Osteoblast (primary cell): ENCODE data around the gene TAF9. TPM values are rescaled to one million over a fixed set of nuclear protein-coding genes. Genes with fewer than 3 reads are reported as not detected.
A peak's percentile ranks its signal among the peaks of the same experiment; 100 is the strongest.

Source experiments
- DNase-seq: peaks from one replicate; pipeline ENCODE4 v3.0.0; 2011; ENCODE audit warnings: low spot score, mixed read lengths; ENCODE audit not compliant: insufficient read length; ENCODE audit errors: missing footprints
- H2AFZ ChIP-seq: 2 replicates; pipeline ENCODE4 v1.6.0; 2011; ENCODE audit warnings: mild to moderate bottlenecking, low read length
- H3K27ac ChIP-seq: 2 replicates; pipeline ENCODE4 v1.5.1; 2011; ENCODE audit warnings: mild to moderate bottlenecking, low read depth, low read length, moderate library complexity
- H3K27me3 ChIP-seq: 2 replicates; pipeline ENCODE4 v1.6.0; 2012; ENCODE audit warnings: mild to moderate bottlenecking, control low read depth, inconsistent platforms, low read length, moderate library complexity; ENCODE audit not compliant: insufficient read depth
- H3K36me3 ChIP-seq: 2 replicates; pipeline ENCODE4 v1.5.1; 2011; ENCODE audit warnings: mild to moderate bottlenecking, low read length, control low read depth, moderate library complexity; ENCODE audit not compliant: insufficient read depth
- H3K4me1 ChIP-seq: 2 replicates; pipeline ENCODE4 v1.5.1; 2011; ENCODE audit warnings: mild to moderate bottlenecking, low read length, control low read depth, moderate library complexity; ENCODE audit not compliant: insufficient read depth
- H3K4me2 ChIP-seq: 2 replicates; pipeline ENCODE4 v1.6.0; 2011; ENCODE audit warnings: mild to moderate bottlenecking, low read length; ENCODE audit not compliant: insufficient read depth
- H3K4me3 ChIP-seq: fragments of 200-600 bp; sonication (generic); 3 replicates; pipeline ENCODE4 v1.5.1; 2012; ENCODE audit warnings: mild to moderate bottlenecking, low read length, inconsistent platforms; ENCODE audit not compliant: insufficient read depth
- H3K79me2 ChIP-seq: 2 replicates; pipeline ENCODE4 v1.6.0; 2012; ENCODE audit warnings: mild to moderate bottlenecking, low read length, control low read depth, inconsistent platforms; ENCODE audit not compliant: insufficient read depth
- H3K9me3 ChIP-seq: 2 replicates; pipeline ENCODE4 v1.5.1; 2011; ENCODE audit warnings: low read depth, low read length, control low read depth
- H4K20me1 ChIP-seq: 2 replicates; pipeline ENCODE4 v1.6.0; 2012; ENCODE audit warnings: mild to moderate bottlenecking, low read length, control low read depth; ENCODE audit not compliant: insufficient read depth
- total RNA-seq: library from RNA; depleted of rRNA; stranded (reverse); fragments of >200 nt; gene quantifications from 2 replicates; pipeline ENCODE4 v1.2.3, GENCODE V29; 2012
- TF ChIP-seq, protein P1 (sequence below): IDR thresholded peaks from 2 replicates; pipeline ENCODE4 v1.5.1; 2011; ENCODE audit warnings: mild to moderate bottlenecking, low read depth, low read length, moderate library complexity; ENCODE audit errors: extremely low read depth

Gene TAF9
- total RNA-seq, 1 donor, result 84.7 TPM

DNA sequence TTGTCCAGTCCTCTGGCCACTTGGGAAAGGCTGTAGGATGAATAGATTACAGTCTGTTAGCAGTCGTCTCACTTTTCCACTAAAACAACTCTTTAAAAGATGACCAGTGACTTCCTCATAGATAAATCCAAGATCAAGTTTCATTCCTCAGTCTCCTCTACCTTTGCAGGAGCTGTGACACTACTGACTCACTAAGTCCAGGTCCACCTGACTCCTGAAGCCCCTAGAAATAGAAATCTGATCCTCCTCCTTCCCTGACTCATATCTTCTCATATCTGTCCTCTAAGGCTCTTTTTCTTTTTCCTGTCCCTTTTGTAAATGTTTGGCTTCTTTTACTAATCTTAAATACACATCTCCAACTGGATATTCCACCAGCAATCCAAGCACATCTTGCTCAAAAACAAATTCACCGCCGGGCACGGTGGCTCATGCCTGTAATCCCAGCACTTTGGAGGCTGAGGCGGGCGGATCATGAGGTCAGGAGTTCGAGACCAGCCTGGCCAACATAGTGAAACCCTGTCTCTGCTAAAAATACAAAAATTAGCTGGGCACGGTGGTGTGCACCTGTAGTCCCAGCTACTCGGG, 39.3 kb downstream of the TAF9 start:
- no peaks in the 10 kb centered on the region for H3K27me3 ChIP-seq
- no peaks in the 10 kb centered on the region for H4K20me1 ChIP-seq
- no peak overlapping the region for H3K27ac ChIP-seq
- no peak overlapping the region for H3K4me3 ChIP-seq
- DNase-seq, result peak; percentile 55
- H2AFZ ChIP-seq, result no peak overlapping the region
- no peaks in the 10 kb centered on the region for H3K36me3 ChIP-seq
- H3K4me1 ChIP-seq, result peaks cover 8% of the 10 kb centered on the region
- no peaks in the 10 kb centered on the region for H3K79me2 ChIP-seq
- no peaks in the 10 kb centered on the region for H3K9me3 ChIP-seq
- H3K4me2 ChIP-seq, result no peak overlapping the region
- TF ChIP-seq, protein P1, sequence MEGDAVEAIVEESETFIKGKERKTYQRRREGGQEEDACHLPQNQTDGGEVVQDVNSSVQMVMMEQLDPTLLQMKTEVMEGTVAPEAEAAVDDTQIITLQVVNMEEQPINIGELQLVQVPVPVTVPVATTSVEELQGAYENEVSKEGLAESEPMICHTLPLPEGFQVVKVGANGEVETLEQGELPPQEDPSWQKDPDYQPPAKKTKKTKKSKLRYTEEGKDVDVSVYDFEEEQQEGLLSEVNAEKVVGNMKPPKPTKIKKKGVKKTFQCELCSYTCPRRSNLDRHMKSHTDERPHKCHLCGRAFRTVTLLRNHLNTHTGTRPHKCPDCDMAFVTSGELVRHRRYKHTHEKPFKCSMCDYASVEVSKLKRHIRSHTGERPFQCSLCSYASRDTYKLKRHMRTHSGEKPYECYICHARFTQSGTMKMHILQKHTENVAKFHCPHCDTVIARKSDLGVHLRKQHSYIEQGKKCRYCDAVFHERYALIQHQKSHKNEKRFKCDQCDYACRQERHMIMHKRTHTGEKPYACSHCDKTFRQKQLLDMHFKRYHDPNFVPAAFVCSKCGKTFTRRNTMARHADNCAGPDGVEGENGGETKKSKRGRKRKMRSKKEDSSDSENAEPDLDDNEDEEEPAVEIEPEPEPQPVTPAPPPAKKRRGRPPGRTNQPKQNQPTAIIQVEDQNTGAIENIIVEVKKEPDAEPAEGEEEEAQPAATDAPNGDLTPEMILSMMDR, result no peak

DNA sequence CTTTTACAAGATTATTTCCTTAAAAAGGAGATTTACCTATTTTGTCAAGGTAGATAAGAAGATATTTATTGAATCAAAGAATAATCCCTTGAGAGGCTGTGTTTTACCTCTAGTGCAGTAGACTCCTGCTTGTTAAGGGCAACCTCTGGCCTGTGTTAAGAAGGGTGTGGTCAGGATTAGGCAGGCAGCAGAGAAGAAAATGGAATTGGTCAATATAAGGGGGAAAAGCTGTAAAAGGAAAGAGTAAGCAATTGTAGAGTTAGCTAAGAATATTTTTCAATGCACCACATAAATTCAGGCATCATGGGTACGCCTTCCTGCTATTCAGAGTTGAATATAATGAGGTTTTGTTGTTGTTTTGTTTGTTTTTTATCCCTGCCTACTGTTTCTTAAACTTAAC, 43.0 kb downstream of the TAF9 start:
- Histone ChIP-seq H3K79me2 (no peaks in the 10 kb centered on the region), H3K9me3 (no peaks in the 10 kb centered on the region), H3K27ac (no peak overlapping the region), H3K4me1 (no peaks in the 10 kb centered on the region), H3K4me2 (no peak overlapping the region), H3K27me3 (no peaks in the 10 kb centered on the region), H3K4me3 (no peak overlapping the region), H2AFZ (no peak overlapping the region), H4K20me1 (no peaks in the 10 kb centered on the region), H3K36me3 (no peaks in the 10 kb centered on the region)
- DNase-seq, result no peak
- TF ChIP-seq, protein P1, result no peak

DNA sequence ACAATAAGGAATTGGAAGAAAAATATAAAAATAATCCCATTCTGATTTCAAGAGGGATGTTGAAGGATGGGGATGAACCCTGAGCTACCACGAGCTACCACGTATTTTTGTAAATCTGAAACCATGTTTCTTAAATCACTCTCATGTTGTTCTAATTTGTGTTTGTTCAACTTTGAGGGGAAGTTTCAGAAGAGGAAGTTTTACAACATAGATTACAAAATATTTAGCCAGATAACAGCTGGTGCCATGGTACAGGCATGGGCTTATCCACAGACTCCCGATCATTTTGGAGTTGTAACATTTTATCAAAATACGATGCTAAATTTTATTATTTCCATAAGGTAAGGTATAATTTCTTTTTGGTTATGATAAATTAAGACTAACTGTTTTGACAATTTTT, 51.9 kb downstream of the TAF9 start:
- H3K4me2 ChIP-seq, result no peak overlapping the region
- H3K27me3 ChIP-seq, result no peaks in the 10 kb centered on the region
- H4K20me1 ChIP-seq, result no peaks in the 10 kb centered on the region
- H2AFZ ChIP-seq, result no peak overlapping the region
- H3K4me3 ChIP-seq, result no peak overlapping the region
- H3K79me2 ChIP-seq, result no peaks in the 10 kb centered on the region
- peaks cover 6% of the 10 kb centered on the region for H3K36me3 ChIP-seq
- H3K9me3 ChIP-seq, result no peaks in the 10 kb centered on the region
- no peak for DNase-seq
- TF ChIP-seq, protein P1, result no peak
- H3K27ac ChIP-seq, result no peak overlapping the region
- H3K4me1 ChIP-seq, result no peaks in the 10 kb centered on the region

DNA sequence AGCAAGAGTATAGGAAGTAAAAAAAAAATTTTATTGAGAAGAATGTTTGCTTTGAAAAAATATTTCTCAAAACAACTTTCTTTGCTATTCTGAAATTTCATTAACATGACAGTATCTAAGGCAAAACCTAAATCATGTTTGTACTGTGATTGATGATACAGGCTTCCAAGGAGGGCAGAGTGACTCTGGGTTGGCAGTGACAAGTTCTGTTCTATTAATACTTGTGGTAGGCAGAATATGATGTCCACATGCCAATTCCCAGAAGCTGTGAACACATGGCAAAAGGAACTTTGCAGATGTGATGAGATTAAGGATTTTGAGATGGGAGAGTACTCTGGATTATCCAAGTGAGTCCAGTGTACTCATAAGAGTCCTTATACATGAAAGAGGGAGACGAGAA, 53.3 kb downstream of the TAF9 start:
- Histone ChIP-seq H2AFZ (no peak overlapping the region), H3K36me3 (peaks cover 6% of the 10 kb centered on the region), H3K4me2 (no peak overlapping the region), H3K9me3 (no peaks in the 10 kb centered on the region), H3K27me3 (no peaks in the 10 kb centered on the region), H3K79me2 (no peaks in the 10 kb centered on the region), H3K4me3 (no peak overlapping the region), H3K4me1 (no peaks in the 10 kb centered on the region), H3K27ac (no peak overlapping the region), H4K20me1 (no peaks in the 10 kb centered on the region)
- TF ChIP-seq, protein P1, result no peak
- no peak for DNase-seq

Other genes with a start within 250 kb of the TAF9 start
- 19.2 and 22.4 TPM in 2 replicates for gene CCNB1, start 202.4 kb downstream of the TAF9 start, total RNA-seq
- gene CENPH, start 179.9 kb downstream of the TAF9 start, total RNA-seq, result 4.7 and 5.0 TPM in 2 replicates
- 41.5 and 44.5 TPM in 2 replicates for gene CDK7, start 134.6 kb downstream of the TAF9 start, total RNA-seq
- gene CCDC125, start 36.7 kb downstream of the TAF9 start, total RNA-seq, result 6.5 and 8.7 TPM in 2 replicates
- 13.6 and 19.9 TPM in 2 replicates for gene AK6, start within 50 bp of the TAF9 start, total RNA-seq
- gene RAD17, start 298 bp upstream of the TAF9 start, total RNA-seq, result 26.8 and 30.6 TPM in 2 replicates
- gene MARVELD2, start 45.6 kb upstream of the TAF9 start, total RNA-seq, result 7.7 and 9.4 TPM in 2 replicates
- gene OCLN, start 123.3 kb upstream of the TAF9 start, total RNA-seq, result 4.0 and 6.2 TPM in 2 replicates
- 38.7 and 42.7 TPM in 2 replicates for gene GTF2H2C, start 190.7 kb upstream of the TAF9 start, total RNA-seq